ENCODE results near the gene CSNK2B. TPM values are rescaled to one million over a fixed set of nuclear protein-coding genes. Genes with fewer than 3 reads are reported as not detected.
A peak's percentile ranks its signal among the peaks of the same experiment; 100 is the strongest.

CSNK2B gene
- total and polyA plus RNA-seq, 9 of the 15 experiments (the other 6 are each of a cell fraction or from before 2014, with no cell fraction given): 120 to 1,126 (median 529) TPM

DNA sequence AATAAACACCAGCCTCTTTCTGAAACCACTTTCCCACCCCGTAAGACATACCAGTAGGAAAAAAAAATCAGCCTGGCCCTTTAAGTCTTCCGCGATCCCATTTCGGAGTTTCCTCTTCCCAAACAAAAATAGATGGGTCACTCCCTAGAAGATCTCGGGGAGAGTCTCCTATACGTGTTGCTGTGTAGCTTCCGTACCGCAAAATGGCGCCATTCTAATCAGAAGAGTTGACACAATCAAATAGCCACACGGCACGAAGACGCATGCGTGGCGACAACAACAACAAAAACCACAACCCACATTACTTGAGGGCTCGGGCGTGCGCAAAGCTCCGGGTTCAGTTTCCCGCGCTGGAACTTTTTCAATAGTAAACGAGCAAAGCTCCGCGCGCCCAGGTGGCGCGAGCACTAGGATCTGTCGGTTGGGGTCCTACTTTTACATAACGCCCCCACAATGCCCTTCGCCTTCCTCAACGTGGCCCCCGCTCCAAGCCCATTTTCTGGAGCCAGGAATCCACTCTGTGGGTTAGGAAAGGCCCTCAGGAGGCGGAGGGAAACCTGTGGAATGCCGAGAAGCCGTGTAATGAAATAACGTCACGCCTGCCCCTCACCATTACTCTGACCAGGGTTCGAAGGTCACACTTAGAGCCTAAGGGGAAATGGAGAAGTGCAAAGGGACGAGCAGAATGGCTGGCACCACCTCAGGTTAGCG is 935 bp upstream of the CSNK2B start, which contains the start of gene GPANK1 (continued):
- TF ChIP-seq TBL1XR1 (IDR thresholded peaks at IDR 0.05; ENCODE audit: low read length in 2 of 2) (peak in 1 of 2 experiments; percentile 54; a peak in 2 of 4 replicates), FOXM1 (IDR thresholded peaks at IDR 0.05; ENCODE audit: low read depth) (peak; percentile 95), FOXM1 (CRISPR knock-in tag; IDR thresholded peaks at IDR 0.05; ENCODE audit: low read depth) (peak; percentile 98), ZFPM2 (CRISPR knock-in tag; IDR thresholded peaks at IDR 0.05) (0 out of 2 replicates have a peak, but pooled peaks have one; percentile 4), RFX1 (IDR thresholded peaks at IDR 0.05) (no peak), ETV1 (tag; conservative IDR thresholded peaks at IDR 0.05; ENCODE audit: low read depth) (peak; percentile 70), MTF1 (CRISPR knock-in tag; IDR thresholded peaks at IDR 0.05; ENCODE audit: borderline replicate concordance) (peak; percentile 73), POLR2H (tag; IDR thresholded peaks at IDR 0.05; ENCODE audit: low read depth) (no peak), ZNF57 (CRISPR knock-in tag; IDR thresholded peaks at IDR 0.05) (peak; percentile 73; the same call in 1 of the 2 replicates), MCM3 (IDR thresholded peaks at IDR 0.05) (no peak), ZBTB49 (CRISPR knock-in tag; IDR thresholded peaks at IDR 0.05; ENCODE audit: borderline replicate concordance) (peak; percentile 96), POLR2B (IDR thresholded peaks at IDR 0.05; ENCODE audit: low read depth, partially characterized antibody) (peak; percentile 58), HNRNPL (IDR thresholded peaks at IDR 0.05; ENCODE audit: low read depth, low read length) (no peak), CC2D1A (IDR thresholded peaks at IDR 0.05) (0 out of 2 replicates have a peak, but pooled peaks have one; percentile 37), SOX6 (IDR thresholded peaks at IDR 0.05) (peak; percentile 82), ZNF707 (CRISPR knock-in tag; conservative IDR thresholded peaks at IDR 0.05) (peak; percentile 38; the same call in 1 of the 2 replicates), FIP1L1 (IDR thresholded peaks at IDR 0.05; ENCODE audit: low read depth, low read length, poor library complexity, severe bottlenecking) (no peak), EGR1 (conservative IDR thresholded peaks at IDR 0.05) (no peak), NR1H2 (CRISPR knock-in tag; IDR thresholded peaks at IDR 0.05) (peak; percentile 46), CEBPB (tag; IDR thresholded peaks at IDR 0.05) (peak; percentile 71), PYGO2 (tag; IDR thresholded peaks at IDR 0.05) (no peak), NCOA4 (IDR thresholded peaks at IDR 0.05; ENCODE audit: partially characterized antibody) (no peak), ESRRA (IDR thresholded peaks at IDR 0.05; ENCODE audit: borderline replicate concordance, low read depth) (peak; percentile 97; the same call in 1 of the 2 replicates), HNRNPLL (IDR thresholded peaks at IDR 0.05; ENCODE audit: low read depth, low read length, poor library complexity, severe bottlenecking) (peak; percentile 56), ZNF644 (tag; IDR thresholded peaks at IDR 0.05; ENCODE audit: low read depth) (no peak; the same call in 1 of the 2 replicates), ZNF561 (CRISPR knock-in tag; conservative IDR thresholded peaks at IDR 0.05) (no peak)
- TF ChIP-seq, protein P1, sequence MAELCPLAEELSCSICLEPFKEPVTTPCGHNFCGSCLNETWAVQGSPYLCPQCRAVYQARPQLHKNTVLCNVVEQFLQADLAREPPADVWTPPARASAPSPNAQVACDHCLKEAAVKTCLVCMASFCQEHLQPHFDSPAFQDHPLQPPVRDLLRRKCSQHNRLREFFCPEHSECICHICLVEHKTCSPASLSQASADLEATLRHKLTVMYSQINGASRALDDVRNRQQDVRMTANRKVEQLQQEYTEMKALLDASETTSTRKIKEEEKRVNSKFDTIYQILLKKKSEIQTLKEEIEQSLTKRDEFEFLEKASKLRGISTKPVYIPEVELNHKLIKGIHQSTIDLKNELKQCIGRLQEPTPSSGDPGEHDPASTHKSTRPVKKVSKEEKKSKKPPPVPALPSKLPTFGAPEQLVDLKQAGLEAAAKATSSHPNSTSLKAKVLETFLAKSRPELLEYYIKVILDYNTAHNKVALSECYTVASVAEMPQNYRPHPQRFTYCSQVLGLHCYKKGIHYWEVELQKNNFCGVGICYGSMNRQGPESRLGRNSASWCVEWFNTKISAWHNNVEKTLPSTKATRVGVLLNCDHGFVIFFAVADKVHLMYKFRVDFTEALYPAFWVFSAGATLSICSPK (IDR thresholded peaks at IDR 0.05; ENCODE audit: borderline replicate concordance): peak; percentile 91; the same call in 1 of the 2 replicates
